GM18868 (cell line): ENCODE measurements around the gene MRPL32.
A peak's percentile ranks its signal among the peaks of the same experiment; 100 is the strongest.

Source experiments
- ATAC-seq: cut with Tn5 transposase; IDR thresholded peaks from one replicate; pipeline ENCODE4 v1.9.1; 2021; ENCODE audit warnings: mild to moderate bottlenecking, moderate library complexity; ENCODE audit not compliant: unreplicated experiment

MRPL32 gene

DNA sequence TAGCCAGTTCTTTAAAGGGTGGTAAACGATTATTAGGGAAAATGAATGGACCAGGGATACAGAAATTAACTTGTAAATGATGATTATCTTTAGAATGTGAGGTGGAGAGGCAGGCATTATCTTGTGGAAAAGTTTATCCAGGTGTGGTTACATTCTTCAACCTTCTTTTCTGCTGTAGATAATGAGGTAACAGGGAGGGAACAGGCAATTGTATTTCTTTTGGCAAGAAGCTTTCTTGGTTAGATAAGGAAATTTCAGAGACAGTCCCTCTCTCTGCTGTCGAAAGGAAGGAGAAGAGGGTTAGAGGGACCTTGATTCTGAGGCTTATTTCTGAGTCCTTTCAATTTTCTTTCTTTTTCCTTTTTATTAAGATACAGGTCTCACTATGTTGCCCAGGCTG lies 32.1 kb downstream of the MRPL32 start:
- no peak for ATAC-seq

DNA sequence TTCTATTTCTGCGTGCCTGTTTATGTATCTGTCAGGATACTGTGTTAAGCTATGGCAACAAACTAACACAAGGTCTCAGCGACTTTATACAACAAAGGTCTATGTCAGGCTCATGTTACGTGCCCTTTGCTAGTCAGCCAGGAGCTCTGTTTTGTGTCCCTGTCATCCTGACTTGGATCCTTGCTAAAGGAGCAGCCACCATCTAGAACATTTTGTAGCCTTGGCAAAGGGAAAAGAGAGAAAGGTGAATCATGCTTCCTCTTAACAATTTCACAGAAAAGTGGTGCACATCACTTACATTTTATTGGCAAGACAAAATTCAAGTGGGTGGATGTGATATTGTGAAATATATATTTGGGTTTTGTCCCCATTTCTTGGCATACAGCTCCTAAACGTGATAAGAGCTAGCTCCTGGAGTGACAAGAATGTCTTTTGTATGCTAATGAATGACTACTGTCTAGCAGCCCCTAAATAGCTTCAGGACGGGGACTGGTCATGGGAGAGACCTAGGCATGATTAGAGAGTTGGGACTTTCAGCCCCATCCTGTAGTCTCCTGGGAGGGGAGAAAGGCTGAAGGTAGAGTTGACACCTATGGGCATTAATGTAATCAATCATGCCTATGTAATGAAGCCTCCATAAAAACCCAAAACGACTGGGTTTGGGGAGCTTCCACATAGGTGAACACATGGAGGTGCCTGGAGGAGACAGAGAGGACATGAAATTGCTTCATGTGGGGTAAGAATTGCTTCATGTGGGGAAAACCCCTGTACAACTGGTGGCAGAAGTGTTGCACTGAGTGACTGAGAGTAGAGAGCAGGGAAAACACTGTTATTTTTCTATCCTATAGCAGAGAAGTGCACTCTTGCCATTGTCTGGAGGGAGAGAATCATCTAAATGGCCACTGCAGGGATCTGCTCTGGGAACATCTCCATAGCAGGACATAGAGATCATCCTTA lies 33.0 kb downstream of the MRPL32 start:
- peak; percentile 68 for ATAC-seq

DNA sequence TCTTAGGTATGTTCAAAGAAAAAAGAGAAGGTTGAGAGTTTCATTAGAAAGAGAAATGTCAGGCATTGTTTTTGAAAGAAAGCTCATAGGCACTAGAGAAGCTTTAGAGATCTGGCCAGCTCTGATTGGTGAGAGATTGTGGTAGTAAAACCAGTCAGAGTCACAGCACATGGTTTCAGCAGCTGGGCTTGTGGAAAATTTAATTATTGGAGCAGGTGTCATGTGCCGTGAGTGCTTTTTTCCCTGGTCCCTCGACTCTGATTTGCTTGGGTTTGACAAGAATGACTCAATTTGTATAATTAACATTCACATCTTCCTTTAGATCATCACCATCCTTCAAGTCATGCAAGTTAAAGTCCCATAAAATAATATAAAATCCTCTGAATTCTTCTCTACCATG lies 35.2 kb downstream of the MRPL32 start:
- ATAC-seq: no peak

DNA sequence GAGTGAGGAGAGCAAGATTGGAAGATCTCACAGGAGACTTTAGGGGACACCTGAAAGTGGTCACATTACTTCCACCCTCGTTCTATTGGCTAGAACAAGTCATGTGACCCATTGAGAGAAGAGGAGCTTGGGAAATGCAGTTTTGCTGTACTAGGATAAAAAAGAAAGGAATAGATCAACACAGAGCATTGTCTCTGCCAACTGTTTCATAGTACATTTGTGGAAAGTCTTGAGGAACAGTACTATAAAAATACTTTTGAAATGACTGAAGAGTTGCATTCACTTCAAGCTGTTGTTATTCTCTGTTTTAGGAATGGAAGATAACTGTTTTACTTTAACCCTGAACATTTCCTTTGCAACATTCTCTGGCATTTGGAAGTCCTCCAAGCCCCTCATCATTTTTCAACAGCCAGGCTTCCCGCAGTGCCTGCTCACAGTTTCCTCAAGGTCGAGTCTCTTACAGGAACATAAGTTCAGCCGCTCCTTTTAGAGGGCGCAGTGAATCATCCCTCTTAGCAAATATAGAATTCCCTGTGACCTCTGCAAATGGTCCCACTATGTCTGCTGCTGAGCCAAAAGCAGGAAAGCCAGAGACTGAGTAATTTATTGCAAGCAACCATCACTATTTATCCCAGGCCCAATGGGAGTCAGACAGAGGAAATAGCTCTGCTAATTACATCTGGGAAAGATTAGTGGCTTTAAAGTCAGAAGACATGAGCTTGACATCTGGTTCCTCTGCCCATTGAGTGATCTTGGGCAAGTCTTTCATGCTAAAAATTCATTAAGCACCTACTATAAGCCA lies 40.7 kb downstream of the MRPL32 start:
- ATAC-seq: no peak

DNA sequence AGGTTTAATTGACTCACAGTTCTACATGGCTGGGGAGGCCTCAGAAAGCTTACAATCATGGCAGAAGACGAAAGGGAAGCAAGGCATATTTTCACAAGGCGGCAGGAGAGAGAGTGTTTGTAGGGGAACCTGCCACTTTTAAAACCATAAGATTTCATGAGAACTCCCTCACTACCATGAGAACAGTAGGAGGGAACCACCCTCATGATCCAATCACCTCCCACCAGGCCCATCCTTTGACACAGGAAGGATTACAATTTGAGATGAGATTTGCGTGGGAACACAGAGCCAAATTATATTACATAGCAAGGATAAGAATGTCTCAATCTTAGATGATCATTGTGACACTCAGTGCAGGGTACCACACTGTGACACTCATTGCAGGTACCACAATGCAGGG lies 44.2 kb downstream of the MRPL32 start:
- no peak for ATAC-seq

DNA sequence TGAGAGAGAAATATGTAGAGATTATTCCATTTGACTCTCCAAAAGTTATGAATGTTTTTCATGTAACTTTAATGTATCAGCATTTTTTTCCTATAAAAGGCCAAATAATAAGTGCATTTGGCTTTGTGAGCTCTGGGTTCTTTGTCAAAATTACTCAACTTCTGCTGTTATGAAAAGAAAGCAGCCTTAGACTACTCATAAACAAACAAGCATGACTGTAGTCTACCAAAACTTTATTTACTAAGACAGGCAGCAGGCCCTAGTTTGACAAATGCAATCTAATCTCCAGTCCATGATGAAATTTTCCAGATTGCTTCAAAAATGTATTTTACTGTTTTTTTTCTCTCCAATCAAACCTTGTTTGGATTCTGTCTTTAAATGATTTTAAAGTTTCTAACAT lies 46.3 kb downstream of the MRPL32 start:
- no peak for ATAC-seq

DNA sequence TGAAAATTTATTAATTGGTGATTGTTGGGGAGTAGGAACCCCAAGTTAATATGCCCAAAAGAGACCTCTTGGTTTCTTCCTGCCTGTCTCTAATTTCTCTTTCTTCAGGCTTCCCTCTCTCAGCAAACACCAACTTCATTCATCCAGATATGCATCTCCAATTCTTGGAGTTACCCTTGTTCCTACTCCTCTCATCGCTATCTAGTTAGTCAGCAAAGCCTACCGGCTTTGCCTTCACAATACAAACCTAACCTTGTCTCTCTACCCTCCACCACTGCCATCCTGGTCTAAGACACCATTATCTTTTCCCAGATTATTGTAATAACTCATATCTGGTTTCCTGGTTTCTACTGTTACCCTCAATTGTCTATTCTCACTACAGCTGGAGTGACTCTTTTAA lies 47.9 kb downstream of the MRPL32 start:
- ATAC-seq: no peak

DNA sequence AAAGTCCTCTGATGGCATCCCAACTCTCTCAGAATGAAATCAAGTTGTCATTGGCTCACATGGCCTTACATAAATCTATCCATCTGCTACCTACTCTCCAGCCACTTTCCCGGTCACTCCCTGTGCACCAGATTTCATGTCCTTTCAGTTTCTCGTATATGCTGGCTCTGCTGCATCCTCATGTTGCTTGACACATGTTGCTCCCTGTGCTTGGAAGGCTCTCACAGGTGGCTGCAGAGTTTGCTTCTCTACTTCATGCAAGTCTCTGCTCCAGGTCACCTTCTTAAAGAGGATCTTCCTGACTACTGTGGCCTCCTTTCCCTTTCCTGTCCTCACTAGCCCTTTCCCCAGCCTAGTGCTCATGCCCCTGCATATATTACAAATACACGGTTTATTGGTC lies 48.3 kb downstream of the MRPL32 start:
- ATAC-seq: no peak

DNA sequence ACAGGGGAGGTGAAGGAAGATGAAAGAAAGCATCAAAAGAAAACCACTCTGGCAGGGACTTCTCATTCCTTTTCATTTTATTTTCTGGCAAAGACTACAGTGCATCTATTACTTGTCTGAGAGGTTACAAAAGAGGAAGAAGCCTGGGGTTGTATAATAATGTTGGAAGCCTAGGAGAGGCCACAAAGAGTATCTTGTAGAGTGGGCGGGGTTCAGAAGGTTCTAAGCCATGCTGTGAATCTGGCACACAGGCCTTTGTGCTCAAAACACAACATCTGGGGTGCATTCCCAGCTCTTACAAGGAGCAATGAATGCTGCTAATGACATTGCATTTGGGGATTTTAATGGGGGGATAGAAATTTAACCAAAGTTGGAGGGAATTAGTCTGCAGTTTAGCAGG lies 49.4 kb downstream of the MRPL32 start:
- ATAC-seq: no peak

DNA sequence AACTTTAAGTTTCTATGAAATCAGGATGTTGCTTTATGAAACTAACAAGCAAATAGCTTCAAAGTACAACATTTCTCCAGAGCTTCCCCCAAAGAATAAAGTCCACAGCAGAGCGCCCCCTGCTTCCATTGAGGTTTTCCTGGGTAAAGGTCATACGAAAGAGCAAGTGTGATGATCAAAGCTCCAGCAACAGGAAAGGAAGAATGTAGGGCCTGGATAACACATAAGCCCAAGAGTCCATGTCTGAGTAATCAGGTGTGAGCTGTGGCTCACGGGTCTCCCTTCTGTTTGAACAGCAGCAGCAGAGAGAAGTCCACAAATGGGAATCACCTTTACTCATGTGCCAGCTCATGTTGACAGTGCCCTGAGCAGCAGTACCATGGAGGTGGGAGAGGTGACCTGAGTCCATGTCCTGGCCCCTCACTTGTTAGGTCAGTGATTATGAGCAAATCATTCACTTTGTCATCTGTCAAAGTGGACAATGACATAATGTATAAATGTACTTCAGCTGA lies 50.5 kb downstream of the MRPL32 start:
- ATAC-seq: no peak

DNA sequence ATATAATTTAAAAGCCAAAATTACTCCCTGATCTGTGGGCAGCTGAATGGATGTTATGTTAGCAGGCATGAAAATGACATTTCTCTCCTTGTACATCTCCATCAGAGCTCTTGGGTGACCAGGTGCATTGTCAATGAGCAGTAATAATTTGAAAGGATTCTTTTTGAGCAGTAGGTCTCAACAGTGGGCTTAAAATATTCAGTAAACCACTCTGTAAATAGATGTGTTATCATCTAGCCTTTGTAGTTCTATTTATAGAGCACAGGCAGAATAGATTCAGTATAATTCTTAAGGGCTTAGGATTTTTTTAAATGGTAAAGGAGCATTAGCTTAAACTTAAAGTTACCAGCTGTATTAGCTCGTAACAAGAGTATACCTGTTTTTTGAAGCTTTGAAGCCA lies 52.0 kb downstream of the MRPL32 start:
- ATAC-seq: no peak

DNA sequence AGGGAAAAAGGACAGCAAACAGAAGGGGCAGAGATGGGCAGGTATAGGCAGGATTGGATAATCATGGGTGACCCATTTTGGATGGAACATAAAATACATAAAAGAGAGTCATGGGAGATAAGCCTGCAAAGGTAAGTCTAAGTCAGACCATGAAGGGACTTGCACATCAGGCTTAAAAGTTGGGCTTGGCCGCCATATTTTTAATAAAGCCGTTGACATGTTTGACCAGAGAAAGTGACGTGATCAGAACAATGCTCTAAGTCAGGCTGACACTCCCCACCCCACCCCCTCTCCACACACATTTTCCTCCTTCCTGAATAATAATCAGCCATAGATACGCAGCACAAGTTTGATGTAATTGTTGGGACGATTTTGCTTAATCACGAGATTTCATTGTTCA lies 54.0 kb downstream of the MRPL32 start:
- ATAC-seq: no peak

DNA sequence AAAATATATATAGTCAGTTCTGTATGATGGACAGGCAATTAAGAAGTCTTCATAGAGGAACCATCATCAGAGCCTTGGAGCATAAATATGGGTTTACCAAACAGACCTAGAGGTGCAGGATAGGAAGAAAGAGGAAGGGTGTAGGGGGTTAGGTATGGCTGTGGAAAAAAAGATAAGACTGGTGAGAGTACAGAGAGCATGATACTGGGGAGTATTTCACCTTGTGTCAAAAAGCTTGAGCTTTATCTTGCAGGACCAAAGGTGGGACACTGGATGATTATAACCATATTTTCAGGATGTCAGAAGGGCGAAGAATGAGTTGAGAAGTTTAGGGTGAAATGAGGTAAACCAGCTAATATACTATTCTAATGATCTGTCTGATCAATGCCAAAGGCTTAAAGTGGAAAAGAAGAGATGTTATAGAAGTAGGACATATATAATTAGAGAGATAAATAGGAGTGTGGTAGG lies 54.6 kb downstream of the MRPL32 start:
- ATAC-seq: no peak
